ENCODE measurements around the gene CASP7.

DNA sequence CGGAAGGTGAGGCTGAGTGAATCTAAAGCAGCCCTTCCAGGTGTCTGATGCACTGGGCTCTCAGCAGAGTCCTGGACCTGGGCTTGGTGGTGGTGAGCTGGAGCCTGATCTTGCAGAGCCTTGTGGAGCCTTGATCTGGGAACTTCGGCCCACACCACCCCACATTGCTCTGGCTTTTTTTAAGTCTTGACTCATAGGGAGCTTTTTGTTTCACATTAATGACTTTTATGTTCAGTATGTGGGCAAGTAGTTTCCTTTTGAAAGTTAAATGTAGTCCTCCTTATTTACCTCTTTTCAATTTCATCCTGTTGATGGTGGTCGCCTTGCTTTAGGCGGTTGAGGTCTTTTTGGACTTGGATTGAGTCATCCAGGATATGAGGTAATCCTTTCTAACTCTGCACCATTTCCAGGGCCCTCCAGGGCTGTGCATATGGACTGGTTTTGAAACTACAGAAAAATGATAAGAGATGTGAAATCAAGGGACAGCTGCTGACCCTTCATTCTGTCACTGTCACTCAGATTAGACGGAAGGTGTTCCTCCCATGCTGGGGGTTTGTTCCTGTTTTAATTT, 12.9 kb upstream of the CASP7 start:
- TF ChIP-seq, protein P1, sequence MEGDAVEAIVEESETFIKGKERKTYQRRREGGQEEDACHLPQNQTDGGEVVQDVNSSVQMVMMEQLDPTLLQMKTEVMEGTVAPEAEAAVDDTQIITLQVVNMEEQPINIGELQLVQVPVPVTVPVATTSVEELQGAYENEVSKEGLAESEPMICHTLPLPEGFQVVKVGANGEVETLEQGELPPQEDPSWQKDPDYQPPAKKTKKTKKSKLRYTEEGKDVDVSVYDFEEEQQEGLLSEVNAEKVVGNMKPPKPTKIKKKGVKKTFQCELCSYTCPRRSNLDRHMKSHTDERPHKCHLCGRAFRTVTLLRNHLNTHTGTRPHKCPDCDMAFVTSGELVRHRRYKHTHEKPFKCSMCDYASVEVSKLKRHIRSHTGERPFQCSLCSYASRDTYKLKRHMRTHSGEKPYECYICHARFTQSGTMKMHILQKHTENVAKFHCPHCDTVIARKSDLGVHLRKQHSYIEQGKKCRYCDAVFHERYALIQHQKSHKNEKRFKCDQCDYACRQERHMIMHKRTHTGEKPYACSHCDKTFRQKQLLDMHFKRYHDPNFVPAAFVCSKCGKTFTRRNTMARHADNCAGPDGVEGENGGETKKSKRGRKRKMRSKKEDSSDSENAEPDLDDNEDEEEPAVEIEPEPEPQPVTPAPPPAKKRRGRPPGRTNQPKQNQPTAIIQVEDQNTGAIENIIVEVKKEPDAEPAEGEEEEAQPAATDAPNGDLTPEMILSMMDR (IDR thresholded peaks at IDR 0.05; ENCODE audit: insufficient read depth, low read depth, low read length) = no peak
- no peak for TF ChIP-seq EZH2 (IDR thresholded peaks at IDR 0.05; ENCODE audit: insufficient read depth, low read length)
